Endothelial cell (in vitro differentiated cells): ENCODE results near the gene TNIP1. TPM values are rescaled to one million over a fixed set of nuclear protein-coding genes. Genes with fewer than 3 reads are reported as not detected.

Experiments
- DNase-seq: peaks from one replicate; pipeline ENCODE4 v3.0.0; 2021; ENCODE audit warnings: low spot score
- H3K27ac Mint-ChIP-seq: one replicate; pipeline ENCODE4 v1.8.0; 2021; ENCODE audit warnings: mixed read lengths, inconsistent platforms; ENCODE audit not compliant: unreplicated experiment
- H3K27me3 Mint-ChIP-seq: one replicate; pipeline ENCODE4 v1.8.0; 2021; ENCODE audit warnings: mild to moderate bottlenecking, moderate library complexity, mixed read lengths, inconsistent platforms; ENCODE audit not compliant: unreplicated experiment
- H3K36me3 Mint-ChIP-seq: one replicate; pipeline ENCODE4 v1.8.0; 2021; ENCODE audit warnings: mild to moderate bottlenecking, low read depth, mixed read lengths, inconsistent platforms; ENCODE audit not compliant: unreplicated experiment
- H3K4me1 Mint-ChIP-seq: one replicate; pipeline ENCODE4 v1.8.0; 2021; ENCODE audit warnings: mild to moderate bottlenecking, mixed read lengths, inconsistent platforms; ENCODE audit not compliant: unreplicated experiment
- H3K4me3 Mint-ChIP-seq: one replicate; pipeline ENCODE4 v1.8.0; 2021; ENCODE audit warnings: mild to moderate bottlenecking, mixed read lengths, inconsistent platforms; ENCODE audit not compliant: unreplicated experiment
- H3K9me3 Mint-ChIP-seq: one replicate; pipeline ENCODE4 v1.8.0; 2021; ENCODE audit warnings: mixed read lengths, inconsistent platforms; ENCODE audit not compliant: unreplicated experiment
- total RNA-seq: library from RNA; stranded (reverse); fragmentation: NEBNext Ultra II Directional; extraction: Animal tissue kit (Norgen Biotek cat#: 25700); gene quantifications from one replicate; pipeline ENCODE4 v1.2.1, GENCODE V29; 2021; ENCODE audit not compliant: unreplicated experiment
- TF ChIP-seq, protein P1 (sequence below): fragments of 200-600 bp; sonication (generic); IDR thresholded peaks from one replicate; pipeline ENCODE4 v1.5.0; 2021; ENCODE audit warnings: antibody characterized with exemption; ENCODE audit not compliant: unreplicated experiment

The TNIP1 gene
- total RNA-seq, 1 donor from 2014 or later = 76.0 TPM

DNA sequence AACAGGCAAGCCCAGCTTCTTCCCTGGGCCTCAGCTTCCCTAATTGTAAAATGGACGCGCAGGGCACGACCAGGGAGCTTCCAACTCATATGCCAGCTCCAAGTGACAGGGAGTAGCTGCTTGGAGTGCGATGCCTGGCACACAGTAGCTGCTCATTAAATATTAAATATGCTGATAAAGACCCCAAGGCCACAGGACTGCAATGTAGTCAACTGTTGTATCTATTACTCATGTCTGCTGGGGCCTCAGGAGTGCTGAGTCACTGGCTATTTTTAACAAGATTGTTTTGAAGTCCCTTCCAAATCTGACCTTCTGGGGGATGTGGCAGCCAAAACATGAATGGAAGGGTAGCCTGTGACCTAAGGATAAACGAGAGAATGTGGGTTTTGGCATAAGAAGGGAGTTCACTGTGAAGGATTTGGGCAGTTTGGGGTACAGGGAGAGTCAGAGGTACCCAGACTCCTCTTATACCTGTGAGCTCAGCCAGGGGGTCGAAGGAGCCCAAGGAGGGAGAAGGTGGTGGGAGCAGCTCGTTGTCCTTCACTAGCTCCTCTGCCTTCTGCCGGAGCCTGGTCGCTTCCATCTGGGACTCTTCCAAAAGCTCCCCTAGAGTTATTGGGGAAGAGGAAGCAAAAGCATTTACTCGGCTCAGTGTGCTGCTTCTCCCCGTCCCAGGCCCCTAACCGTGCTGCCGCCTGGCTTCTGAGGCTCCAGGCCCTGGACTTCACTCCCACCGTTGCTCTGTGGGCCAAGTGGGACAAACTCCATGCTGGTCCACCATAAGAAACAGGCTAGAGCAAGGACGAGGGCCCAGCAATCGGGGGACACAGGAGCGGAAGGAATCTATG, 17.5 kb downstream of the TNIP1 start:
- H3K27me3 Mint-ChIP-seq = peaks cover 9% of the 10 kb centered on the region
- no peak overlapping the region for H3K27ac Mint-ChIP-seq
- no peak for DNase-seq
- TF ChIP-seq, protein P1, sequence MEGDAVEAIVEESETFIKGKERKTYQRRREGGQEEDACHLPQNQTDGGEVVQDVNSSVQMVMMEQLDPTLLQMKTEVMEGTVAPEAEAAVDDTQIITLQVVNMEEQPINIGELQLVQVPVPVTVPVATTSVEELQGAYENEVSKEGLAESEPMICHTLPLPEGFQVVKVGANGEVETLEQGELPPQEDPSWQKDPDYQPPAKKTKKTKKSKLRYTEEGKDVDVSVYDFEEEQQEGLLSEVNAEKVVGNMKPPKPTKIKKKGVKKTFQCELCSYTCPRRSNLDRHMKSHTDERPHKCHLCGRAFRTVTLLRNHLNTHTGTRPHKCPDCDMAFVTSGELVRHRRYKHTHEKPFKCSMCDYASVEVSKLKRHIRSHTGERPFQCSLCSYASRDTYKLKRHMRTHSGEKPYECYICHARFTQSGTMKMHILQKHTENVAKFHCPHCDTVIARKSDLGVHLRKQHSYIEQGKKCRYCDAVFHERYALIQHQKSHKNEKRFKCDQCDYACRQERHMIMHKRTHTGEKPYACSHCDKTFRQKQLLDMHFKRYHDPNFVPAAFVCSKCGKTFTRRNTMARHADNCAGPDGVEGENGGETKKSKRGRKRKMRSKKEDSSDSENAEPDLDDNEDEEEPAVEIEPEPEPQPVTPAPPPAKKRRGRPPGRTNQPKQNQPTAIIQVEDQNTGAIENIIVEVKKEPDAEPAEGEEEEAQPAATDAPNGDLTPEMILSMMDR = no peak
- peaks cover 9% of the 10 kb centered on the region for H3K4me1 Mint-ChIP-seq
- H3K4me3 Mint-ChIP-seq = peak overlapping the region; percentile 79
- H3K9me3 Mint-ChIP-seq = no peaks in the 10 kb centered on the region
- H3K36me3 Mint-ChIP-seq = peaks cover 48% of the 10 kb centered on the region

GRCh38 chr5:151062405-151063141, 18.3 kb downstream of the TNIP1 start:
- Mint-ChIP-seq H3K36me3 (peaks cover 47% of the 10 kb centered on the region), H3K4me1 (peaks cover under 1% of the 10 kb centered on the region), H3K27me3 (peaks cover 7% of the 10 kb centered on the region), H3K9me3 (no peaks in the 10 kb centered on the region), H3K27ac (no peak overlapping the region), H3K4me3 (no peak overlapping the region)
- TF ChIP-seq, protein P1 = no peak
- no peak for DNase-seq

DNA sequence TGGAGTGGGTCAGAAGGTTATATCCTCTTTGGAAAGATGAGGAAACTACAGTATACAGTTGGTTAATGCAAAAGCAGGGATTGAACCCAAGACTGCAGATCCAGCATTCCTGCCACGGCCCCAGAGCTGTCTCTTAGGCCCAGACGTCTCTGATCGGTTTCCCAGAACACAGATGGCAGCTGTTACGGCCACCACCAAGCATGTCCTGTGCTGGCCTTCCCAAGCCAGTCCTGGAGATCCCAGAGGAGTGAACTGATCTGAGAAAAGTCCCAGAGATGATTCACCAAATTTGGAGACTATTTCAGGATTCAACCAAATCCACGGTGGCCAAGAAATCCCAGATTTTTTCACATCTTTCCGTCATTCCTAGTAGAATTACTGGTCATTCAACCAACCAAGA, 20.1 kb downstream of the TNIP1 start:
- Mint-ChIP-seq H3K27ac (no peak overlapping the region), H3K27me3 (peaks cover 11% of the 10 kb centered on the region), H3K9me3 (no peaks in the 10 kb centered on the region), H3K4me3 (no peak overlapping the region), H3K4me1 (peaks cover 9% of the 10 kb centered on the region), H3K36me3 (peaks cover 43% of the 10 kb centered on the region)
- no peak for DNase-seq
- TF ChIP-seq, protein P1 = no peak

DNA sequence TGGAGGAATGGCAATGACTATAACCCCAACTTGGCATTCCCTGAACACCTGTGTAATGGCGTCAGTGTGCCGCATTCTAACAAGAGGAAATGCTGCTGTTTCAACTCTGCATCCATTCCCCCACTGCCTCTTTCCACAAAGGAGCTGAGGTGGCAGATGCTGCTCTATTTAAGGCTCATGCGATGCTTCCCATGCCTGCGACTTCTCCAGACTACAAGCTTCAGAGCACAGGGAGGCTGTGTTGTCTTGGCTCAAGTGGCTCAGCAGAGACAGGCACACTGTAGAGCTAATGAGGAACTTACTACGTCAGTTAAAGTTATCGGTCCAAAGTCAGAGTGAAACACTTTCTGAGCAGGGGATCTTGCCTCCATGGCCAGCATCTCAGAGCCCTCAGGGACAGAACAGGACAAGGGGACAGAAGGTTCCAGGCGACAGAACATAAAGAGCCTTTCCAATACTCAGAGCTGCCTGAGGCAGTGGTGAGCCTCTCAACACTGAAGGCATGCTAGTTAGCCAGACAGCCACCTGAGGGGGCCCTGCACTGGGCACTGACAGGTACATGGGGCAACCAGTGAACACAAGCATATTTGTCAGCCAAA, 21.8 kb downstream of the TNIP1 start:
- H3K27ac Mint-ChIP-seq = no peak overlapping the region
- DNase-seq = no peak

More for the DNA sequence above, 21.8 kb downstream of the TNIP1 start:
- Mint-ChIP-seq H3K36me3 (peaks cover 53% of the 10 kb centered on the region), H3K9me3 (no peaks in the 10 kb centered on the region), H3K4me1 (peaks cover 9% of the 10 kb centered on the region), H3K4me3 (no peak overlapping the region), H3K27me3 (peaks cover 11% of the 10 kb centered on the region)
- TF ChIP-seq, protein P1 = no peak
